C4-2B (cell line): ENCODE measurements around the gene CCDC88C.

Experiments used
- ZFX ChIP-seq: fragments of 450-650 bp; IDR thresholded peaks from 2 replicates; pipeline ENCODE4 v1.6.1; 2017
- TF ChIP-seq, protein P1 (sequence below): fragments of 450-650 bp; conservative IDR thresholded peaks from 2 replicates; pipeline ENCODE4 v1.5.1; 2017; ENCODE audit warnings: mild to moderate bottlenecking

DNA sequence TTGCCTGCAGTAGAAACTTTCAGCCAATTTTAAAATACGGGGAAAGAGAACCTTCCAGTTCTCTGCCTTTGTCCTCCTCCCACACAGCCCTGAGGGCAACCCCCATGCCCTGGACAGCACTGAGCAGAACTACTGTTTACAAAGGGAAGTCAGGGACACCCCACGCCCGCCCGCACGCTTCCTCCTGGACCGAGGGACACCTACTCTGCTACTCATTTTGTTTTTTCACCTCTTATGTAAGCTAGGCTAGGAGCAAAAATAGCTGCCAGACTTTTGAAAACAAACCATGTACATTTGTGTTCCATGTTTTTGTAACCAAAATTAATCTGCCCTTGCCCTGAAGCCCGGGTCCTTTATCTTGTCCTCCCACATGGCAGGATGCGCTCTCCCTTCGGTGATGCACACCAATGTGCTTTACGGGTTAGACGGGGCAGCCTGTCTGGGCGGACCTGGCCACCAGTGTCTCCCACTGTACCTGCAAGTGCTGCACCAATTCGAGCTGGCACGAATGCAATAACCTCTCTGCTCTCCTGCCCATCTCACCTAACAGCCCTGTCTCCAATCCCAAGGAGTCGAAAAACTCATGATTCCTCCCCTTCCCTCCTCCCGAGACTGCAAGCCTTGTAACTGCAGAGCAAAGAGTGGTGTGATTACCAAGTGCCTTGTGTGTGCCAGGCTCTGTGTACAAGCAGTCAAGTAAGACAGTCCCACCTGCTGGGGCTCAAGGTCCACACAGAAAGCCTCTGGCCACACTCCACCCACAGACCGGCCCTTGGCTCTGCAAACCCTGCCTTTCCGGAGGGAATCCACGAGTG lies 85.2 kb downstream of the CCDC88C start:
- TF ChIP-seq, protein P1, sequence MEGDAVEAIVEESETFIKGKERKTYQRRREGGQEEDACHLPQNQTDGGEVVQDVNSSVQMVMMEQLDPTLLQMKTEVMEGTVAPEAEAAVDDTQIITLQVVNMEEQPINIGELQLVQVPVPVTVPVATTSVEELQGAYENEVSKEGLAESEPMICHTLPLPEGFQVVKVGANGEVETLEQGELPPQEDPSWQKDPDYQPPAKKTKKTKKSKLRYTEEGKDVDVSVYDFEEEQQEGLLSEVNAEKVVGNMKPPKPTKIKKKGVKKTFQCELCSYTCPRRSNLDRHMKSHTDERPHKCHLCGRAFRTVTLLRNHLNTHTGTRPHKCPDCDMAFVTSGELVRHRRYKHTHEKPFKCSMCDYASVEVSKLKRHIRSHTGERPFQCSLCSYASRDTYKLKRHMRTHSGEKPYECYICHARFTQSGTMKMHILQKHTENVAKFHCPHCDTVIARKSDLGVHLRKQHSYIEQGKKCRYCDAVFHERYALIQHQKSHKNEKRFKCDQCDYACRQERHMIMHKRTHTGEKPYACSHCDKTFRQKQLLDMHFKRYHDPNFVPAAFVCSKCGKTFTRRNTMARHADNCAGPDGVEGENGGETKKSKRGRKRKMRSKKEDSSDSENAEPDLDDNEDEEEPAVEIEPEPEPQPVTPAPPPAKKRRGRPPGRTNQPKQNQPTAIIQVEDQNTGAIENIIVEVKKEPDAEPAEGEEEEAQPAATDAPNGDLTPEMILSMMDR, result no peak
- TF ChIP-seq ZFX, result no peak
